SH-SY5Y (cell line): Measurements from ENCODE around the gene SMARCAD1.

Source experiments
- GATA2 ChIP-seq: IDR thresholded peaks from 2 replicates; pipeline ENCODE4 v1.6.1; 2011; ENCODE audit warnings: mild to moderate bottlenecking, low read depth, low read length
- GATA3 ChIP-seq: IDR thresholded peaks from 2 replicates; pipeline ENCODE4 v1.6.1; 2011; ENCODE audit warnings: low read depth, mild to moderate bottlenecking, low read length, moderate library complexity

GRCh38 chr4:94240384-94240783, 32.7 kb downstream of the SMARCAD1 start:
- no peak for TF ChIP-seq GATA2
- TF ChIP-seq GATA3 = no peak
